ENCODE measurements around the gene TCEANC2. TPM values are rescaled to one million over a fixed set of nuclear protein-coding genes. Genes with fewer than 3 reads are reported as not detected.

TCEANC2 gene
- total RNA-seq, 2 experiments from 2014 or later = 13.0 TPM

DNA sequence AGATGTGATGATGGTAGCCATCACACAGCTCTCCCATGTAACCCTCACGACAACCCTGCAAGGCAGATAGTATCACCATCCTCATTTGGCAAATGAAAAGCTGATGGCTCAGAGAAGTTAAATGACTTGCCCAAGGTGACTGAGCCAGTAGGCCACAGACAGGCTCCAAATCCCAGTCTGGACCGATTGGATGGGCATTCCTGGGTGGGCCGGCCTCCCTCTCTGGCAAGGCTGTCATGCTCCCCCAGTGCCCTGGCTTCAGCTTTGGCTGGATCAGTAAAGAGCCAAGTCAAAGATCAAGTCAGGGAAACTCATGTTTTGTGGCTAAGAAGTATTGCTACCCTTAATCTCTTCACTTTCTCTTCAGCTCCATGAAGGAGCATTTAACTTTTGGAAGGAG lies 58.2 kb downstream of the TCEANC2 start:
- H3K27me3 Mint-ChIP-seq (ENCODE audit: low read depth) = no peaks in the 10 kb centered on the region
- DNase-seq = no peak
- no peaks in the 10 kb centered on the region for H3K9me3 Mint-ChIP-seq
- intact Hi-C loops (cut with micrococcal nuclease) = no loop called here
- CTCF ChIA-PET = interaction anchor here (0.5 to 0.9 kb wide), 3 partner anchors 69 to 589 kb away, joined by 3 to 5 read pairs (median 3); no protein-coding TSS in a partner anchor
- no peaks in the 10 kb centered on the region for H3K36me3 Mint-ChIP-seq (ENCODE audit: low read depth)
- H3K4me1 Mint-ChIP-seq (ENCODE audit: low read depth) = no peaks in the 10 kb centered on the region
- no peak overlapping the region for H3K27ac Mint-ChIP-seq
- H3K4me3 Mint-ChIP-seq = no peak overlapping the region

- CTCF ChIA-PET = interaction anchor here (0.5 to 1.1 kb wide), 4 partner anchors 23 to 589 kb away, joined by 3 to 5 read pairs (median 3); no protein-coding TSS in a partner anchor
- intact Hi-C loops (cut with micrococcal nuclease) = no loop called here
Observed at GRCh38 chr1:54112027-54112426, 58.6 kb downstream of the TCEANC2 start.

GRCh38 chr1:54112705-54113368 lies 59.4 kb downstream of the TCEANC2 start:
- H3K27ac Mint-ChIP-seq = no peak overlapping the region
- intact Hi-C loops (cut with micrococcal nuclease) = no loop called here
- no peak overlapping the region for H3K4me3 Mint-ChIP-seq
- H3K27me3 Mint-ChIP-seq (ENCODE audit: low read depth) = no peaks in the 10 kb centered on the region
- CTCF ChIA-PET = interaction anchor here (1.1 to 1.3 kb wide), 3 partner anchors 10 to 52 kb away, joined by 3 to 4 read pairs (median 3); no protein-coding TSS in a partner anchor
- no peaks in the 10 kb centered on the region for H3K36me3 Mint-ChIP-seq (ENCODE audit: low read depth)
- no peaks in the 10 kb centered on the region for H3K9me3 Mint-ChIP-seq
- no peaks in the 10 kb centered on the region for H3K4me1 Mint-ChIP-seq (ENCODE audit: low read depth)
- DNase-seq = no peak

More at GRCh38 chr1:54112027-54112426, 58.6 kb downstream of the TCEANC2 start:
- H3K4me1 Mint-ChIP-seq (ENCODE audit: low read depth) = no peaks in the 10 kb centered on the region
- no peak for DNase-seq
- H3K27me3 Mint-ChIP-seq (ENCODE audit: low read depth) = no peaks in the 10 kb centered on the region
- H3K9me3 Mint-ChIP-seq = no peaks in the 10 kb centered on the region
- H3K36me3 Mint-ChIP-seq (ENCODE audit: low read depth) = no peaks in the 10 kb centered on the region
- H3K4me3 Mint-ChIP-seq = no peak overlapping the region
- H3K27ac Mint-ChIP-seq = no peak overlapping the region

DNA sequence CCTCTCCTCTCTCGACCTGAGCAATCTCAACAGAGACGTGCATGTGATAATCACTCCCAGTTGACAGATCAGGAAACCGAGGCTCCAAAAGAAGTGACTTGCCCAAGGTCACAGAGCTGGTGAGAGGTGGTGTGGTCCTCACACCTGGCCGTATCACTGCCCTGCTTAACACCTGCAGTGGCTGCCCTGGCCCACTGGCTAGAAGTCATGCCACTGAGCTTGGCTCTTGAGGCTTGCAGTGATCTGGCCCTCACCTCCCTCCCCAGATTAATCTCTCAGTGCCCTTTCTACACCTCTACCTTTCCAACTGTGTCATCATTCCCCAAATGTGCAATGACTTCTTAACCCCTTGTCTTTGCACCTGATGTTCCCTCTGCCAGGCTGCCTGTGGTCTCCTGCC lies 60.6 kb downstream of the TCEANC2 start:
- Mint-ChIP-seq H3K4me1 (ENCODE audit: low read depth) (no peaks in the 10 kb centered on the region), H3K27me3 (ENCODE audit: low read depth) (no peaks in the 10 kb centered on the region), H3K27ac (no peak overlapping the region), H3K4me3 (no peak overlapping the region), H3K9me3 (no peaks in the 10 kb centered on the region), H3K36me3 (ENCODE audit: low read depth) (no peaks in the 10 kb centered on the region)
- DNase-seq = no peak
- CTCF ChIA-PET = interaction anchor here (0.7 to 1.3 kb wide), 2 partner anchors 9 to 54 kb away, joined by 3 to 4 read pairs; no protein-coding TSS in a partner anchor
- intact Hi-C loops (cut with micrococcal nuclease) = no loop called here

DNA sequence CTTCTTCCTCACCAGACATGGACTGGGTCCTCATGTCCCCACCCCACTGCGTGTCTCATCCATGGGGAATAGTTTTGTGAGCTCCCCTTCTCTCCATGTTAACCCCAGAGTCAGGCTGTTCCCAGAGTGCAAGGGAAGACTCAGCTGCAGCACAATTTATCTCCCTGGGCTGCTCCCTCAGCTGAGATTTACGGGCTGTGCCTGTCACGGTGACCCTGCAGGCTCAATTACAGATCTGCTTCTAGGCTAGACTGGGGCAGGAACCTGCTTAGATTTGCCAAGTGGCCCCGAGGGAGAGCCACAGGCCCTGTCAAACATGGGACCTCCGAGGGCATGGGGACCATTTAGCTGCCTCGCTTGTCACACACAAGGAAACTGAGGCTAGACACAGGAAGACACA lies 61.5 kb downstream of the TCEANC2 start:
- H3K27me3 Mint-ChIP-seq (ENCODE audit: low read depth) = no peaks in the 10 kb centered on the region
- DNase-seq = no peak

DNA sequence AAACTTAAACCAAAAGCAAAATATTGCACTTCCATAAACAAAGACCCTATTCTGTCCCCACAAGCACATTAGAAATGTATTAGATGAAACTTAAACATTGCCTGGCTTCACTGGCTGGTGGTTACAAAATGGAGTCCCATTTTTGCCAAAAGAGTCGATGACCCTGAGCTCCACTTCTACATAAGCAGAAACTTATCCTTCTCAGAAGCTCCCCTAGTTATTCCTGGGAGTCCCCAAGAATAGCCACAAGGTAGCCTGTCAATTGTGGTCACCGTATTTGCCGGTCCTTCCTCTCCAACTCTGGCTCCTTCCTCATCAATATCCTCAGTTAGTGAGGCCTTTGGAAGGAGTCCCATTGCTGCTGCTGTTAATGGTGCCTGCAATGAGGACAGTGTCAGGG lies 62.1 kb downstream of the TCEANC2 start:
- H3K4me1 Mint-ChIP-seq (ENCODE audit: low read depth) = no peaks in the 10 kb centered on the region
- CTCF ChIA-PET = interaction anchor here (1.1 kb wide), 1 partner anchor 255 kb away, joined by 3 read pairs; no protein-coding TSS in a partner anchor
- intact Hi-C loops (cut with micrococcal nuclease) = no loop called here
- no peaks in the 10 kb centered on the region for H3K36me3 Mint-ChIP-seq (ENCODE audit: low read depth)
- H3K9me3 Mint-ChIP-seq = no peaks in the 10 kb centered on the region
- no peaks in the 10 kb centered on the region for H3K27me3 Mint-ChIP-seq (ENCODE audit: low read depth)
- DNase-seq = no peak
- H3K27ac Mint-ChIP-seq = no peak overlapping the region
- H3K4me3 Mint-ChIP-seq = no peak overlapping the region

More for the DNA sequence above, 61.5 kb downstream of the TCEANC2 start:
- intact Hi-C loops (cut with micrococcal nuclease) = no loop called here
- CTCF ChIA-PET = interaction anchor here (0.6 to 1.1 kb wide), 2 partner anchors 255 to 371 kb away, joined by 3 read pairs; no protein-coding TSS in a partner anchor
- H3K4me3 Mint-ChIP-seq = no peak overlapping the region
- no peaks in the 10 kb centered on the region for H3K9me3 Mint-ChIP-seq
- H3K36me3 Mint-ChIP-seq (ENCODE audit: low read depth) = no peaks in the 10 kb centered on the region
- H3K27ac Mint-ChIP-seq = no peak overlapping the region
- no peaks in the 10 kb centered on the region for H3K4me1 Mint-ChIP-seq (ENCODE audit: low read depth)

- H3K36me3 Mint-ChIP-seq (ENCODE audit: low read depth) = no peaks in the 10 kb centered on the region
- peaks cover 6% of the 10 kb centered on the region for H3K4me1 Mint-ChIP-seq (ENCODE audit: low read depth)
- H3K27me3 Mint-ChIP-seq (ENCODE audit: low read depth) = no peaks in the 10 kb centered on the region
- no peak overlapping the region for H3K27ac Mint-ChIP-seq
- intact Hi-C loops (cut with micrococcal nuclease) = no loop called here
- CTCF ChIA-PET = interaction anchor here (1.2 kb wide), 1 partner anchor 420 kb away, joined by 3 read pairs; no protein-coding TSS in a partner anchor
- H3K9me3 Mint-ChIP-seq = no peaks in the 10 kb centered on the region
- H3K4me3 Mint-ChIP-seq = no peak overlapping the region
- no peak for DNase-seq
Observed at GRCh38 chr1:54117815-54118563, 64.6 kb downstream of the TCEANC2 start.

GRCh38 chr1:54118704-54119103 lies 65.3 kb downstream of the TCEANC2 start:
- DNase-seq = no peak
- H3K36me3 Mint-ChIP-seq (ENCODE audit: low read depth) = no peaks in the 10 kb centered on the region
- CTCF ChIA-PET = interaction anchor here (0.8 to 1.3 kb wide), 3 partner anchors 13 to 419 kb away, joined by 3 to 4 read pairs (median 3); no protein-coding TSS in a partner anchor
- no peaks in the 10 kb centered on the region for H3K27me3 Mint-ChIP-seq (ENCODE audit: low read depth)
- intact Hi-C loops (cut with micrococcal nuclease) = no loop called here
- no peaks in the 10 kb centered on the region for H3K9me3 Mint-ChIP-seq
- H3K4me1 Mint-ChIP-seq (ENCODE audit: low read depth) = peaks cover 6% of the 10 kb centered on the region
- H3K27ac Mint-ChIP-seq = no peak overlapping the region
- H3K4me3 Mint-ChIP-seq = no peak overlapping the region

DNA sequence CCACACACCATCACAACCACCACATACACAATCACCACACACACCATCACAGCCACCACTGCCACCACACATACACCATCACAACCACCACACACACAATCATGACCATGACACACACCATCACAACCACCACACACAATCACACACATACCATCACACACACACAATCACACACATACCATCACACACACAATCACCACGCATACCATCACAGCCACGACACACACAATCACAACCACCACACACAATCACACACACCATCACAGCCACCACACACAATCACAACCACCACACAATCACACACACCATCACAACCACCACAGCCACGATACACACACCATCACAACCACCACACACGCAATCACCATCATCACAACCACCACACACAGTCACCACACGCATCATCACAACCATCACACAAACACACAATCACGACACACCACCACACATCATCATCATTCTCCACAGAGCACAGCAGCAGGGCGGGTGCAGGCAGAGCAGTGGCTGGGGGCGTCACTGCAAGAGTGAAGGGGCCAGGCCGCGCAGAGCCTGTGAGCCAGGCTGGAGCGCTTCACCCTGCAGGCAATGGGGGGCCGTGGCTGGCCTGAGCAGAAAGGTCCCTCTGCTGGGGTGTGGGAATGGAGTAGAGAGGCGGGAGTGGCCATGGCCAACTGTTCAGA lies 66.8 kb downstream of the TCEANC2 start:
- Mint-ChIP-seq H3K27ac (no peak overlapping the region), H3K9me3 (no peaks in the 10 kb centered on the region), H3K4me3 (no peak overlapping the region), H3K27me3 (ENCODE audit: low read depth) (no peaks in the 10 kb centered on the region), H3K4me1 (ENCODE audit: low read depth) (peaks cover 8% of the 10 kb centered on the region), H3K36me3 (ENCODE audit: low read depth) (no peaks in the 10 kb centered on the region)
- CTCF ChIA-PET = interaction anchor here (1.7 kb wide), 1 partner anchor 370 kb away, joined by 4 read pairs; no protein-coding TSS in a partner anchor
- intact Hi-C loops (cut with micrococcal nuclease) = loop anchor here (2.0 to 10.0 kb wide), 2 partner anchors 81 to 675 kb away; partner anchors contain the start of genes CYB5RL and MRPL37
- no peak for DNase-seq

GRCh38 chr1:54120698-54121481 lies 67.5 kb downstream of the TCEANC2 start:
- no peak for DNase-seq
- Mint-ChIP-seq H3K36me3 (ENCODE audit: low read depth) (no peaks in the 10 kb centered on the region), H3K27ac (no peak overlapping the region), H3K4me3 (no peak overlapping the region), H3K4me1 (ENCODE audit: low read depth) (peaks cover 8% of the 10 kb centered on the region), H3K27me3 (ENCODE audit: low read depth) (no peaks in the 10 kb centered on the region), H3K9me3 (no peaks in the 10 kb centered on the region)
- intact Hi-C loops (cut with micrococcal nuclease) = loop anchor here (1.0 to 10.0 kb wide), 3 partner anchors 80 to 674 kb away; partner anchors contain the start of genes CYB5RL and MRPL37
- CTCF ChIA-PET = interaction anchor here (0.6 to 1.7 kb wide), 2 partner anchors 369 to 382 kb away, joined by 3 to 4 read pairs; no protein-coding TSS in a partner anchor

DNA sequence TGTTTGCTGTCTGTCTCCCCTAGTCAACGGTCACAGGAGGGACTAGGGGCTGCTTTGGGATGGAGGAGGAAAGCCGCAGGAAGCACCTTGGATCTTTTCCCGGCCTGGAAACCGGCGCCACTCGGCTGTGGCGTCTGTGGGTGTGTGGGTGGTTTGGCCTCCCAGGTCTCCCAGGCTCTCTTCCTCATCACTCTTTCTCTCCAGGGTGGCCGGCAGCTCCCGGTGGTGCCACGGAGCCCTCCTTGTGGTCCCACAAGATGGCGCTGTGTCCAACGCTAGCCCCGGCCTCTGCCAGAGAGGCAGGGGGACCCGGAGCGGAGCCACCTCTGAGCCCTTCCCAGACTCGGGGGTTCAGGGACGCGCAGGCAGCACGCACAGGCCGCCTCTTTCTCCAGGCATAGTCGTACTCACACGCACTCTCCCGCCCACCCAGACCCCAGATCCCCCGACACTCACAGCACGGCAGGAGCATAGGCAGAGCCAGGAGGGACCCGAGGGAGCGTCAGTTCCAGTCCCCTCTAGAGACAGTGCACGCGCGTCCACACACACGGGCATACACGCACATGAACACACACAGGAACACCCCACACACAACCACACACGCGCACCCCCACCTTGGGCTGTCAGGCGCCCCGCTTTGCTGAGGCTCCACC lies 68.2 kb downstream of the TCEANC2 start:
- DNase-seq = peak; percentile 81
- Mint-ChIP-seq H3K4me3 (peak overlapping the region; percentile 5), H3K9me3 (no peaks in the 10 kb centered on the region), H3K27me3 (ENCODE audit: low read depth) (no peaks in the 10 kb centered on the region), H3K4me1 (ENCODE audit: low read depth) (peaks cover 8% of the 10 kb centered on the region), H3K27ac (no peak overlapping the region), H3K36me3 (ENCODE audit: low read depth) (no peaks in the 10 kb centered on the region)
- intact Hi-C loops (cut with micrococcal nuclease) = loop anchor here (1.0 to 10.0 kb wide), 3 partner anchors 79 to 673 kb away; partner anchors contain the start of genes CYB5RL and MRPL37
- CTCF ChIA-PET = interaction anchor here (0.6 to 1.7 kb wide), 4 partner anchors 162 to 381 kb away, joined by 3 to 5 read pairs (median 4); no protein-coding TSS in a partner anchor
